Smooth muscle cell (in vitro differentiated cells): ENCODE data around the gene CDK5. TPM values are rescaled to one million over a fixed set of nuclear protein-coding genes. Genes with fewer than 3 reads are reported as not detected.

Experiments used
- DNase-seq: peaks from one replicate; lab custom pipeline; 2025; ENCODE audit not compliant: unreplicated experiment; lab: John Stamatoyannopoulos, UW
- H2AFZ ChIP-seq: fragments of 200-600 bp; sonication (generic); 2 replicates; pipeline ENCODE4 v1.6.0; 2016; ENCODE audit warnings: antibody characterized with exemption, low read depth, mild to moderate bottlenecking
- H3F3A ChIP-seq: fragments of 200-600 bp; sonication (generic); 2 replicates; pipeline ENCODE4 v1.6.0; 2017; ENCODE audit warnings: antibody characterized with exemption, low read depth
- H3K27ac ChIP-seq: fragments of 200-600 bp; sonication (generic); 2 replicates; pipeline ENCODE4 v1.5.1; 2016; ENCODE audit warnings: low read depth, mild to moderate bottlenecking
- H3K27me3 ChIP-seq: fragments of 200-600 bp; sonication (generic); 2 replicates; pipeline ENCODE4 v1.6.1; 2016; ENCODE audit warnings: low read depth, mild to moderate bottlenecking
- H3K36me3 ChIP-seq: fragments of 200-600 bp; sonication (generic); 2 replicates; pipeline ENCODE4 v1.5.1; 2016; ENCODE audit warnings: low read depth
- H3K4me1 ChIP-seq: fragments of 200-600 bp; sonication (generic); 2 replicates; pipeline ENCODE4 v1.5.1; 2016; ENCODE audit warnings: low read depth
- H3K4me2 ChIP-seq: fragments of 200-600 bp; sonication (generic); 2 replicates; pipeline ENCODE4 v1.6.0; 2016; ENCODE audit warnings: mild to moderate bottlenecking
- H3K4me3 ChIP-seq: fragments of 200-600 bp; sonication (generic); 2 replicates; pipeline ENCODE4 v1.5.1; 2016; ENCODE audit warnings: mild to moderate bottlenecking
- H3K79me2 ChIP-seq: fragments of 200-600 bp; sonication (generic); 2 replicates; pipeline ENCODE4 v1.6.0; 2016; ENCODE audit warnings: low read depth, mild to moderate bottlenecking
- H3K9ac ChIP-seq: fragments of 200-600 bp; sonication (generic); 2 replicates; pipeline ENCODE4 v1.6.0; 2016; ENCODE audit warnings: low read depth
- H3K9me3 ChIP-seq: fragments of 200-600 bp; sonication (generic); replicated peaks from 2 replicates; pipeline ENCODE4 v1.5.1; 2016; ENCODE audit warnings: low read depth
- H4K20me1 ChIP-seq: fragments of 200-600 bp; sonication (generic); 2 replicates; pipeline ENCODE4 v1.6.0; 2016; ENCODE audit warnings: low read depth
- CTCF ChIP-seq: fragments of 200-600 bp; sonication (generic); IDR thresholded peaks from 2 replicates; pipeline ENCODE4 v1.5.1; 2017; ENCODE audit warnings: borderline replicate concordance, mild to moderate bottlenecking, antibody characterized with exemption; ENCODE audit not compliant: insufficient read depth, poor library complexity, severe bottlenecking
- WGBS: methylation state at CpG from one replicate; pipeline ENCODE4 v1.1.7; 2016; ENCODE audit warnings: low lambda C conversion rate; 5-methylcytosine and 5-hydroxymethylcytosine counted together
- polyA plus RNA-seq: library from polyadenylated mRNA; unstranded; fragments of >200 nt; fragmentation: Nextera tagmentation; extraction: Ambion mirVana; gene quantifications from 2 replicates; pipeline ENCODE4 v1.2.1, GENCODE V29; 2016
- total RNA-seq: library from RNA; depleted of rRNA; stranded (reverse); fragments of >200 nt; gene quantifications from 2 replicates; pipeline ENCODE4 v1.2.3, GENCODE V29; 2014

The CDK5 gene
- total and polyA plus RNA-seq, 2 experiments from 2014 or later = 22.1 to 36.4 TPM

- H4K20me1 ChIP-seq = peaks cover 8% of the 10 kb centered on the region
- no peaks in the 10 kb centered on the region for H3K9me3 ChIP-seq
- H3F3A ChIP-seq = no peaks in the 10 kb centered on the region
- no peaks in the 10 kb centered on the region for H3K36me3 ChIP-seq
- peaks cover 7% of the 10 kb centered on the region for H3K4me1 ChIP-seq
- no peak for DNase-seq
- H3K27ac ChIP-seq = no peak overlapping the region
- H2AFZ ChIP-seq = no peak overlapping the region
- no peaks in the 10 kb centered on the region for H3K27me3 ChIP-seq
- H3K4me3 ChIP-seq = no peak overlapping the region
- no peak overlapping the region for H3K4me2 ChIP-seq
- TF ChIP-seq CTCF = no peak
- H3K9ac ChIP-seq = no peak overlapping the region
- 73% methylated on average over 4 of the region's 4 CpGs for WGBS
- no peaks in the 10 kb centered on the region for H3K79me2 ChIP-seq
Observed at GRCh38 chr7:151053096-151053495, 4.6 kb downstream of the CDK5 start.

GRCh38 chr7:151051108-151051507, 6.6 kb downstream of the CDK5 start:
- Histone ChIP-seq H3K27me3 (no peaks in the 10 kb centered on the region), H3K4me1 (no peaks in the 10 kb centered on the region), H3K4me3 (peak overlapping the region; percentile 29), H3K27ac (no peak overlapping the region), H3K36me3 (no peaks in the 10 kb centered on the region), H3K4me2 (peak overlapping the region; percentile 82), H2AFZ (no peak overlapping the region), H3F3A (no peaks in the 10 kb centered on the region), H4K20me1 (peaks cover 8% of the 10 kb centered on the region), H3K9me3 (no peaks in the 10 kb centered on the region), H3K9ac (no peak overlapping the region), H3K79me2 (no peaks in the 10 kb centered on the region)
- peak; percentile 56 for DNase-seq
- 2% methylated on average over 35 of the region's 50 CpGs for WGBS
- TF ChIP-seq CTCF = no peak

GRCh38 chr7:151048911-151049463, 8.7 kb downstream of the CDK5 start:
- Histone ChIP-seq H3F3A (no peaks in the 10 kb centered on the region), H4K20me1 (peaks cover 8% of the 10 kb centered on the region), H2AFZ (no peak overlapping the region), H3K79me2 (no peaks in the 10 kb centered on the region), H3K27ac (no peak overlapping the region), H3K4me2 (no peak overlapping the region), H3K9ac (no peak overlapping the region), H3K27me3 (no peaks in the 10 kb centered on the region), H3K4me3 (no peak overlapping the region), H3K36me3 (no peaks in the 10 kb centered on the region), H3K4me1 (no peaks in the 10 kb centered on the region), H3K9me3 (no peaks in the 10 kb centered on the region)
- WGBS = 96% methylated on average over 38 of the region's 38 CpGs
- no peak for TF ChIP-seq CTCF
- no peak for DNase-seq

GRCh38 chr7:151047976-151048815, 9.5 kb downstream of the CDK5 start, which contains the start of gene ASIC3:
Gene ASIC3, plus strand, starts transcription at chr7:151048531. Its CDS starts 355 bp downstream, at chr7:151048886.
- no peak within 1 kb of the TSS for H3K9ac ChIP-seq
- DNase-seq = no peak
- no peaks in the 10 kb centered on the region for H3K4me1 ChIP-seq
- no peak within 1 kb of the TSS for H3K4me3 ChIP-seq
- no peak within 1 kb of the TSS for H3K27ac ChIP-seq
- H3K4me2 ChIP-seq = no peak within 1 kb of the TSS
- no peaks in the 10 kb centered on the region for H3K27me3 ChIP-seq
- no peaks in the 10 kb centered on the region for H3F3A ChIP-seq
- H3K9me3 ChIP-seq = no peaks in the 10 kb centered on the region
- peaks cover 8% of the 10 kb centered on the region for H4K20me1 ChIP-seq
- H3K36me3 ChIP-seq = no peaks in the 10 kb centered on the region
- no peak within 1 kb of the TSS for H2AFZ ChIP-seq
- TF ChIP-seq CTCF = no peak
- WGBS = 90% methylated on average over 19 of the region's 22 CpGs
- H3K79me2 ChIP-seq = no peaks in the 10 kb centered on the region
